NOMO-1 treated with dmso at 0.1 percent for 144 hours (cell line): ENCODE data around the gene NHLH1.

ENCODE experiments used
- DNase-seq: peaks from one replicate; lab custom pipeline; 2025; ENCODE audit not compliant: unreplicated experiment; lab: John Stamatoyannopoulos, UW

The NHLH1 gene

GRCh38 chr1:160358073-160358472 lies 8.8 kb upstream of the NHLH1 start:
- no peak for DNase-seq

GRCh38 chr1:160359559-160360226 lies 7.2 kb upstream of the NHLH1 start:
- no peak for DNase-seq

GRCh38 chr1:160360227-160360695 lies 6.6 kb upstream of the NHLH1 start:
- no peak for DNase-seq

- DNase-seq, result no peak
Measured at GRCh38 chr1:160361199-160361598, 5.7 kb upstream of the NHLH1 start.

GRCh38 chr1:160361814-160362167 lies 5.1 kb upstream of the NHLH1 start:
- no peak for DNase-seq

- no peak for DNase-seq
Measured at GRCh38 chr1:160362168-160362957, 4.5 kb upstream of the NHLH1 start.

- no peak for DNase-seq
Measured at GRCh38 chr1:160363010-160363409, 3.9 kb upstream of the NHLH1 start.

GRCh38 chr1:160363951-160364735 lies 2.7 kb upstream of the NHLH1 start:
- no peak for DNase-seq

GRCh38 chr1:160365325-160365724 lies 1.5 kb upstream of the NHLH1 start:
- DNase-seq, result no peak

- no peak for DNase-seq
Measured at GRCh38 chr1:160367516-160367900, 637 bp downstream of the NHLH1 start.

- no peak for DNase-seq
Measured at GRCh38 chr1:160367934-160368923, 1.4 kb downstream of the NHLH1 start.

- no peak for DNase-seq
Measured at GRCh38 chr1:160369087-160369486, 2.2 kb downstream of the NHLH1 start.

- DNase-seq, result no peak
Measured at GRCh38 chr1:160370561-160371345, 3.9 kb downstream of the NHLH1 start.

GRCh38 chr1:160371346-160371631 lies 4.4 kb downstream of the NHLH1 start:
- DNase-seq, result no peak

GRCh38 chr1:160371756-160372155 lies 4.9 kb downstream of the NHLH1 start:
- no peak for DNase-seq

- DNase-seq, result peak; percentile 33
Measured at GRCh38 chr1:160373696-160374095, 6.8 kb downstream of the NHLH1 start.

GRCh38 chr1:160374306-160375110 lies 7.6 kb downstream of the NHLH1 start:
- DNase-seq, result no peak

GRCh38 chr1:160375788-160376524 lies 9.1 kb downstream of the NHLH1 start:
- no peak for DNase-seq
